Measurements from ENCODE around the gene PIGR.

The PIGR gene

DNA sequence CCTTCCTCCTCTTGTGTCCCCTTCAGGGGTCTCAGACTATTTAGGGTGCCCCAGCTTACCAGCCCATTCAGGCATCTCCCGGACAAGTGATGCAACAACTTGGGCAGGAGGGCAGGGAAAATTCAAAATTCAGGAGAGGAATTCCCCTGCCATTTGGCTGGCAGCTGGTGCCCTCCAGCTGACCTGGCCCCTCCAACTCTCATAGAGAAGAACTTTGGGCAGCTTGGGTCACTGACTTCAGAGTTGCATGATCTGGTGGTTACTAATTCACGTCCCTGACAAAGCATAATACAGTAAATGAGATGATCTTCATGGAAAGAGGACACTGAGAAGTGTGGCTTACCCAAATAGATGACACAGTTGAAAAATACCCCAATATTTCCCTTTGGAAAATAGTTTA lies 24.2 kb upstream of the PIGR start, which contains the start of gene FCAMR:
Gene FCAMR, minus strand, starts transcription at position 15 of the 400 bp plus-strand sequence. CDS start 335 bp downstream, outside the sequence.
- no peak for DNase-seq (ENCODE audit: low read depth)
- no peak within 1 kb of the TSS for H3K4me3 ChIP-seq (ENCODE audit: low read length)
- TF ChIP-seq, protein P1, sequence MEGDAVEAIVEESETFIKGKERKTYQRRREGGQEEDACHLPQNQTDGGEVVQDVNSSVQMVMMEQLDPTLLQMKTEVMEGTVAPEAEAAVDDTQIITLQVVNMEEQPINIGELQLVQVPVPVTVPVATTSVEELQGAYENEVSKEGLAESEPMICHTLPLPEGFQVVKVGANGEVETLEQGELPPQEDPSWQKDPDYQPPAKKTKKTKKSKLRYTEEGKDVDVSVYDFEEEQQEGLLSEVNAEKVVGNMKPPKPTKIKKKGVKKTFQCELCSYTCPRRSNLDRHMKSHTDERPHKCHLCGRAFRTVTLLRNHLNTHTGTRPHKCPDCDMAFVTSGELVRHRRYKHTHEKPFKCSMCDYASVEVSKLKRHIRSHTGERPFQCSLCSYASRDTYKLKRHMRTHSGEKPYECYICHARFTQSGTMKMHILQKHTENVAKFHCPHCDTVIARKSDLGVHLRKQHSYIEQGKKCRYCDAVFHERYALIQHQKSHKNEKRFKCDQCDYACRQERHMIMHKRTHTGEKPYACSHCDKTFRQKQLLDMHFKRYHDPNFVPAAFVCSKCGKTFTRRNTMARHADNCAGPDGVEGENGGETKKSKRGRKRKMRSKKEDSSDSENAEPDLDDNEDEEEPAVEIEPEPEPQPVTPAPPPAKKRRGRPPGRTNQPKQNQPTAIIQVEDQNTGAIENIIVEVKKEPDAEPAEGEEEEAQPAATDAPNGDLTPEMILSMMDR (conservative IDR thresholded peaks at IDR 0.05; ENCODE audit: low read depth, low read length) = no peak

DNA sequence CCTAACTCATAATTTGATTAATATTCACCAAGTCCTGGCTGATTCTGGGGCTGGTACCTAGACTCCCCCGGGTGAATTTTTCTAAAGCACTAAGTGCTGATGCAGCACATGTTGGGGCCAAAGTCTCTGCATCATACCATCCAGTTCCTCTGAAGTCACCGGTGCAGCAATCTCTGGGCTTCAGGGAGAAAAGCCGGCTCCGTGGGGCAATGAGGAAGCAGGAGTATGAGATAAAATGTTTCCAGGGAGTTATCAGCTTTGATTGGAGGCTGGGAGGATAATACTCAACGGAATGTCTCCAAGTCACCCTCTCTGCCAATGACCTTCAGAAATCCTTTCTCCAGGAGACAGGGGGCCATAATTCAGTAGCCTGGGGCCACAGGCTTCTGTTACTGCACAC lies 22.8 kb upstream of the PIGR start:
- TF ChIP-seq, protein P1 (conservative IDR thresholded peaks at IDR 0.05; ENCODE audit: low read depth, low read length) = no peak
- no peak overlapping the region for H3K4me3 ChIP-seq (ENCODE audit: low read length)
- no peak for DNase-seq (ENCODE audit: low read depth)

DNA sequence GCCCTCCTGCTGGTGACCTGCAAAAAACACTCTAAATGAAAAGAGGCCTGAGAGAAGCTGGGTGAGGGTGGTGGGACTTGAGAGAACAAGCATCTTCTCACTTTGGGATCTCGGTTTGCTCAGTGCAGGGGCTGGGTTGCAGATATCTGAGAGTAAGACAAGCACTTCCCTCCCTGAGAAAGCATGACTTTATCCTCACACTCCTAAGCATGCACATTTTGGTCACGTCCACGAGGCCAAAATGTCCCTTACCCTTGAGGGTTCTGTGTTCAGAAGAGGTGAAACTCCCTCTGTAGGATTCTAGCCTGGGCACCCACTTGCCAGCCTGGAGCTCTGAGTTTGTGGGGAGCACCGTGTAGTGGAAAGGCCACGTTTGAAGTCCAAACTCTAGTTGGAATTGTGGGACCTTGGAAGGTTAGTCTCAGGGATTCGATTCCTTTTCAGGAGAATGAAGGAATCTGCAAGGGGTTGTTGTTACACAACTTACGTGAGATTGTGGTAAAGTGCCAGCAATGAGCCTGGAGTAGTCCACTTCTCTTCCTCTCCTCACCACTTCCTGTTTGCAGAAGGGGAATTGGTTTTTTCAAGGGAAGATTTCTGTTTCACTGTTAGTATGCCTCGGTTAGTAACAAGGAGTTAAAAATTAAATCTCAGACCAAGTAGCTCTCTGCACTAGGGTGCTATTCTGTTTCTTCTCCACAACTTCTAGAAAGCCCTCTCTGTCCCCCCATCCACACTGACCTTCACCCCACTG lies 21.0 kb upstream of the PIGR start:
- TF ChIP-seq, protein P1 (conservative IDR thresholded peaks at IDR 0.05; ENCODE audit: low read depth, low read length) = no peak
- H3K4me3 ChIP-seq (ENCODE audit: low read length) = no peak overlapping the region
- DNase-seq (ENCODE audit: low read depth) = no peak

DNA sequence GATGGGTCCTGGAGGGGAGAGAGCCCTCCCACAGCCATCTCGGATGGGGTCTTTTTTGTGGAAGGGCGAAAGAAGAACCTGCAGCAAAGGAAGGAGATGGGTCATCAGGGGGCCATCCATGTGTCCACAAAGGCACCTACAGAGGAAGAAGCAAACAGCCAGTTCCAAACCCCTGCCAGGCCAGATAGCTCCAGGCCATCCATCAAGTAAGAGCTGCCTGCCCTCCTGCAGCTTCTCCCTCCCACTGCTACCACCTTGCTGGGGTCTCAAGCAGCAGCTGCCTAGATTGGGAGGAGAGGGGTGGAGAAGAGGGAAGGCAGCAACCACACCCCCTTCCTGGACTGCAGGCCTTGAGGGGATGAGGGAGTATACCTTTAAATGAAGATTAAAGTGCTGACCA lies 19.5 kb upstream of the PIGR start:
- DNase-seq (ENCODE audit: low read depth) = no peak
- TF ChIP-seq, protein P1 (conservative IDR thresholded peaks at IDR 0.05; ENCODE audit: low read depth, low read length) = no peak
- H3K4me3 ChIP-seq (ENCODE audit: low read length) = no peak overlapping the region

DNA sequence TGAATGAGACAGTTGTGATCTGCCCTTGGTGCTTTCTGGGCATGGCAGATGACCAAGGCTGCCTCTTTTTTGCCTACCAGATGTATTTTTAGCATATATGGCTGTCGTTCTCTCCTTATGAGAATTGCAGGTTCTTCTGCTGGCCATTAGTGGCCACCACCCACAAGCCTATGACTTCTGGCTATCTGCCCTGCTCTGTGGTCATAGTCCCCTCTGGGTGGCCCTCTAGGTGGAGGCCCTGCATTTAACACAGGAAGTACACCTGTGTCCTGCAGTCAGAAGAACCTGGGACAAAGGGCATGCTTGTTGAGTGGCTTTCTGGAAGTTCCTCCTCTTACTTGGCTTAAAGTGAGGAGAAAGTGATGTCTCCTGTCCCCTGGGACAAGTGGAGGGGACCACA lies 17.5 kb upstream of the PIGR start:
- TF ChIP-seq, protein P1 (conservative IDR thresholded peaks at IDR 0.05; ENCODE audit: low read depth, low read length) = no peak
- no peak overlapping the region for H3K4me3 ChIP-seq (ENCODE audit: low read length)
- DNase-seq (ENCODE audit: low read depth) = no peak

DNA sequence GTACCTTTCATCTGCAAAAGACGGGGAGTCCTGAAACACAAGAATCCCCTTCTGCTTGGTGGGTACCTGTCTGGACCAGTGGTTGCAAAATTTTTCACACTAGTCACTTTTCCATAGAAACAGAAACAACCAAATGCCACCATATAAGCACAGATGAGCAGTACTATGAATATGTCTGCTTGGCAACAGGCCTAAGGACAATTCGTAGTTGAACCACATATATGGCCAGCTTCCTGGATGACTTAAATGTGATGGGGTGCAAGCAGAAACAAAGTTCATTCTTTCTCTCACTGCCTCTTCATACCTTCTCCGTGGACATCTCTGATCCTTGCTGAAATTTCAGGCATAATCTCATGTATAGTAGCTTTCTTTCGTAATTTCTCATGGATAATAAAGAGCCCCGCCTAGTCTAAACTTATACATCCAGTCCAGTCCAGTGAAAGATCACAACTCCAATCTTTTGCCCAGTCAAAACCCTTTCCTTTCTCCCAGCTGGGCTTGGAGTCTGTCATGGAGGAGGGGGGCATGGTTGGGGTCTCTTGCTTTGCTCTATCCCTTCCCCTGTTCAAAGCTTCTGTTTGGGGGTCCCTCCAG lies 16.9 kb upstream of the PIGR start:
- no peak for DNase-seq (ENCODE audit: low read depth)
- no peak overlapping the region for H3K4me3 ChIP-seq (ENCODE audit: low read length)
- TF ChIP-seq, protein P1 (conservative IDR thresholded peaks at IDR 0.05; ENCODE audit: low read depth, low read length) = no peak

DNA sequence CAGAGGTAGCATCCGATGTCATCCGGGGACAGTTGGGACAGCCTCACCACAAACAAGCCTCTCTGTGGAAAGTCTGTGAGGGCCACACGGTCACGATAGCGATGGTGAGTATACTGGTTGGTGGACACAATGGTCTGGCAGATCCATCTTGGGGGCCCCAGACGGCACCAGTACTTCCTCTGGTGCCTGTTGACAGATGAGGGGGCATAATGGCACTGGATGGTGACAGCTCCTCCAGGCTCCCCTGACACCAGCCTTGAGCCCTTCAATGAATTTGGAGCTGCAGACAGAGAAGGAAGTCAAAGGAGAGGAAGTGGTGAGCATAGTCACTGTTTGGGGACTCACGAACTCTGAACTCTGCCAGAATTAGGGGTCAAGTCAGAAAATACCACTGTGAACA lies 16.0 kb upstream of the PIGR start:
- no peak for DNase-seq (ENCODE audit: low read depth)

More for the DNA sequence above, 16.0 kb upstream of the PIGR start:
- H3K4me3 ChIP-seq (ENCODE audit: low read length) = no peak overlapping the region
- TF ChIP-seq, protein P1 (conservative IDR thresholded peaks at IDR 0.05; ENCODE audit: low read depth, low read length) = no peak
